Fibroblast of skin of back (primary cell): ENCODE data around the gene ACSL6.

Experiments
- DNase-seq: peaks from one replicate; pipeline ENCODE4 v3.0.0-alpha.2; 2013

The ACSL6 gene

DNA sequence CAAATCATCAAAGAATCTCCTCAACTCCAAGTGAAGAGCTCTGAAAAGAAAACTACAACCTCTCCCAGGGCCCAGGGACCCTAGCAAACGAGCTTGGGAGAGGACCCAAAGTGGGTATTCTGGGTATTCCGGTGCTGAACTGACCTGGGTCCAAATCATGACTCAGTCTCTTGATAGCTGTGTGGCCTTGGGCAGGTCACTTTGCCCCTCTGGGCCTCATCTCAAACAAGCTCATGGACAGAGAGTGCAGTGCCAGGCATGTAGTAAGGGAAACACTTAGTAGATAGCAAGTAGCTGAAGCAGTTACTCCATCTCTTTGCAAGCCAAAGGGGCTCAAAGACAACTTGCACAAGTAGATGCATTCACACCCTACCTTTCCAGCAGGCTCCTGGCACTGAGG, 12.4 kb downstream of the ACSL6 start:
- DNase-seq: no peak

DNA sequence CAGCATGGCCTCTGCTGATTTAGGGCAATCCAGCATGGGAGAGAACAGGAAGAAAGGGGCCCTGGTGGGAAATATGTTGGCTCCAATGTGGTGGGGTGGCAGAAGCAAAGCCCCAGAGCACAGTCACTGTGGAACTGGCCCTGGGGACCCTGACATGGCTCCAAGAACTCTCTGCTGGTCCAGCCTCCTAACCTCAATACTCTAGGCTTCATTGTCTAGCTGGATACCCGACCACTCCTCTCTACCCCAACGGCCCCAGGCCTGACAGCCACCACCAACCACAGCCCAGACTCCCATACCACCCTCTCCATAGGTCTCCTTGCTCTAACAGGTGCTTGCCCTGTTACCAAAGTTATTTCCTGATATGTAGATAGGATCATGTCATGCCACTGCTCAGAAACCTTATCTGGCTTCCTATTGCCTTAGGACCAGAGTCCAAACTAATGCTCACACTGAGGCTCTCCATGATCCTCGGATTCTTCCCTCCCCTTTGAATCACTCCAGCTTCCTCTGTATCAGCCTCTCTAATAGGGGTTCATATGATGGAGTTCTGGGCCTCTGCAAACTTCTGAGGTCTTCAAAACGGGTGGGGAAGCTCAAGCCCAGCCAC, 12.9 kb downstream of the ACSL6 start:
- no peak for DNase-seq

GRCh38 chr5:131997727-131998117, 13.7 kb downstream of the ACSL6 start:
- no peak for DNase-seq

DNA sequence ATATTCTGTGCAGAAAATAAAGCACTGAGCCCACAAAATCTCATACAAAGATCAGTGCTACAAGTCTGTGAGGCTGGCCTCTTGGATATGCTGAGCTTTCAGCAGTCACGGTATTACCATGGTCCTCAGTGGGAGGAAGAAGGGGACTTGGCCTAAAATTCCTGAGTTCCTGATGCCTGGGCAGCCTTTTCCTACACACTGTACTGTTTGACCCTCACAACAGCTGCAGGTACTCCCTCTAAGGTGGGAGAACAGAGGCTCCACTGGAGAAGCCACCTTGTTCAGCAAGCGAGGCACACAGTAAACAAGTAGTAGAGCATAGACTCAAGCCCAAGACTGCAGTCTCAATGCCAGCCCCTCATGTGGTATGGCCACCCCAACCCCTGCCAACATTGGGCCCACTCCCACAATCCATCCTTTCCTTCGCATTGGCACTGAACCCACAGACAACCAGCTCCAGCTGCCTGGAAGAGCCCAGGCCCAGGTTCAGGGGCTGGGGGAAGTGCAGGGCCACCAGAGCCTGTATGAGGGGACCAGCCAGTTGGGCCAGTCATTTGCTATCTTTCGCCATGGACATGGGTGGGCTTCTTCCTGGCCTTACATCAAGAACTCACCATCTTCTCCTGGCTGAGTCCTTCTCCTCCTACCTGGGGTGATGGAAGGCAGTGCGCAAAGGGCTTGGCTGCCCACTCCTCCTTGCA, 14.3 kb downstream of the ACSL6 start:
- DNase-seq: no peak

DNA sequence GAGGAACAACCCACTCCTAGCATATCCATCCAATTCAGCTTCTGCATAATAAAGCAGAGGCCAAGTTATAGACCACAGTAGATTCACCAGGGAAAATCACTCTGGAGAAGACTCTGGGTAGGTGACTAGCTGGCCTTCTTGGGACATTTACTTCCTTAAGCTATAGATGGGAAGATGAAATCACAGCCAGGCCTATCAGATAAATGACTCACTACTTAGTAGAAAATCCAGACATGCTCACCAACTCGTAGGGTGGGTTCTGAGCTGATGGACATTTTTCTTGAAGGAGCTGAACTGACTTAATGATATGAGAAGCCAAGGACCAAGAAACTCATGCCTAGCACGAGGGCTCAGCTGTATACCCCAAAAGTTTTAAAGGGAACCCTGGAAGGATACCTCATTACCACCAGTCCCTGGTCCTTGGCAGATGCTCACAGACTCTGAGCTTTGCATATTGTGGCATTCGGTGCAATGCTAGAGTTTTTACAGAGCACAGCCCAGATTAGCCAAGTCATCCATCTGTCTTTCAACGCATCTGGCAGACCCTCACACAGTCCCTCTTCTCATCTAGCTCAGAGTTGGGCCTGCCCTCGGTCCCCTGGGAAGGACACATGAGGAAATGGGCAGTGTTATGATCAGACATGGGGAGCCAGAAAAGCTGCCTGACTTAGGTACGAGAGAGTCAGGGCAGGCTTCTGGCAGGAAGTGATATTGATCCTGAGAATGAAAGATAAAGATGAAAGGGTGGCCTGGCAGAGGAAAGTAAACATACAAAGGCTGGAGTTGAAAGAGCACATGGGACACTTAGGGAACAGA, 15.0 kb downstream of the ACSL6 start:
- no peak for DNase-seq

- no peak for DNase-seq
These were observed 16.8 kb downstream of the ACSL6 start for GRCh38 chr5:131994533-131995226.

- no peak for DNase-seq
These were observed 17.4 kb downstream of the ACSL6 start for GRCh38 chr5:131994090-131994489.

GRCh38 chr5:131993676-131994075, 17.8 kb downstream of the ACSL6 start:
- DNase-seq: no peak

- DNase-seq: no peak
These were observed 19.1 kb downstream of the ACSL6 start for GRCh38 chr5:131992370-131992769.

DNA sequence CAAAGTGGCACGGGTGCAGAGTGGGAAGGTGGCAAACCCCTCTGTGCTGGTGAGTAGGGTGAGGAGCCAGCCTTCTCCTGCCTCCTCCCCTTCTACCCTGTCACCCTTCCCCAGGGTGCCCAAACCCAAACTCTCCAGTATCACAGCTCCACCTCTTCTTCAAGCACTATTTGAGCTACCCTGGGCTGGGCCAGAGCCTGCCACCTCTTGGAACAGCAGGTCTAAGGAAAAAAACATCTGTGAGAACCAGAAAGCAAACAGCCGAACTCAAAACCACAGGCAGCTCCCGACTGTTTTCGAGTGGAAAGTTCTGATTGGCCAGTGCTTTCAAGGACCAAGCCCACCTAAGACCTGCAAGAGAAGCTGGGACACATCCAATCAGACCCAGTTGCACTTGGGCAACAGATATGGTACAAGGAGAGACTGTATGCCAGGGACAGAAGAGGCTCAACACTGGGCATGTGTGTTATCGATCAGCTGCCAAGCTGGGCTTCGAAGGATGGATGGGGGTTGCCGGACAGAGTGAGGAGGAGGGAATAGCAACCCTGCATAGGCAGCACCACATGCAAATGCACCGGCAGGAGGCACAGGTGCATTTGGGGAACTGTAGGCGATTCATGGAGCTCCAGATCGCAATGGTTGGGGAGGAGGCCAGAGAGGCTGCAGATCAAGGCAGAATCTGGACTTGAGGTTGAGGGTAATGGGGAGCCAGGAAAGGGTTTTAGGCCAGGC, 19.7 kb downstream of the ACSL6 start:
- no peak for DNase-seq

GRCh38 chr5:131990716-131991115, 20.7 kb downstream of the ACSL6 start:
- DNase-seq: no peak

- no peak for DNase-seq
These were observed 22.9 kb downstream of the ACSL6 start for GRCh38 chr5:131988601-131989000.

- no peak for DNase-seq
These were observed 24.2 kb downstream of the ACSL6 start for GRCh38 chr5:131987251-131987650.

GRCh38 chr5:131986161-131986912, 25.1 kb downstream of the ACSL6 start:
- DNase-seq: no peak

GRCh38 chr5:131984956-131985665, 26.3 kb downstream of the ACSL6 start:
- no peak for DNase-seq

- DNase-seq: no peak
These were observed 28.1 kb downstream of the ACSL6 start for GRCh38 chr5:131983244-131983771.

GRCh38 chr5:131981516-131981915, 29.9 kb downstream of the ACSL6 start:
- DNase-seq: no peak

DNA sequence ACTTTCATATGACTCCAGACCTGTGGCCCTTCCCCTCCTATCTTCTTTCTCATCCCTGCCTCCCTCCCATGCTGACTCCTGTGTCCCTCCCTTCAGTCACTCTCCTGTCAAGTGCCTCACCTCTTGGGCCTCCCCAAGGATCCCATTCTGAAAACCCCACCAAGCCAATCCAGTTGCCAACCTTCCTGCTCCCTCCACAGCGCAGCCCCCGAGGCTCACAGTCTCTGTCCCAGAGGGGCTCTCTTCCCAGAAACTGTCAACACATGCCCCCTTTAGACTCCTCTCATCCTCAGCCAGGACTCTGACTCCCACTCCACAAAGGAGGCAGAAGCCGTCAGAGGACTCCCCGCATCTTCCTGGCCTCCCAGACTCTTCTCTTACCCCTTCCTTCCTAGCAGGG, 30.8 kb downstream of the ACSL6 start:
- no peak for DNase-seq

DNA sequence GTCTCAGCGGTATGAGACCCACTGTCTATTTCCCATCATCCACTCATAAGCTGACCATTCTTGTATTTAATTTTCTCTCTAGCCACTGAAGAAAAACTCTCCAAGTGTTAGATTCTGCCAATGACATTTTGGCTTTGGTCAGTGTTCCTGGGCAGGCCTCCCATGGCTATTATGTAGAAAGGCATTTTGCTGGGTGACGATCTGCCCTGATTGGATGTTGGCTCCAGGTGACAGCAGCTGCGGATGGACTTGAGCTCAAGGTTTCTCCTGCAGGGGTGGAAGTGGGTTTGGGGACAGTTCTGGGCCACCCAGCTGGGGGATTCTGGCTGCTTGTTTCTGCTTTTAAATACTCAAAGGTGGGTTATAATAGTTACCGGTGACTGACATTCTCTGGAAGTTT, 31.6 kb downstream of the ACSL6 start:
- no peak for DNase-seq

DNA sequence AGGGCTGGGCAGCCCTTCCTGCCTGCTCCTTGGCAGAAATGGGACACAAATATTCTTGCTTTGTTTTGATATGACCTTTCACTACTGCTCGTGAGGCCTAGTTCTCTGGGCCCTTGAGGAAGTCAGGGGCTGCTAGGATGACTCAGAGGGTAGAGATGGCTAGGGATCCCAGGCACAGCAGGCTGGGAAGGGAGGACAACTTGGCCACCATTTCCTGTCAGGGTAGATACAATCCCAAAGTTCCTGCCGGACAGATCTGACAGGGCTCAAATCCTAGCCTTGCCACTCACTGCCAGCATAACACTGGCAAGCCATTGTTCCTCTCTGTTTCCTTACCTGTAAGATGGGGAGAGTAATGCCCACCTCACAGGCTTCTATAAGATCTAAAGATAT, 34.2 kb downstream of the ACSL6 start:
- DNase-seq: peak; percentile 31
